Liver (tissue), 9 donors: Measurements from ENCODE around the gene CYP4X1. TPM values are rescaled to one million over a fixed set of nuclear protein-coding genes. Genes with fewer than 3 reads are reported as not detected.
A peak's percentile ranks its signal among the peaks of the same experiment; 100 is the strongest.

ENCODE experiments used
- DNase-seq: peaks from one replicate; pipeline ENCODE4 v3.0.0-alpha.2; 2017; ENCODE audit warnings: low spot score
- H3K27ac ChIP-seq, 2 donors: one replicate each; pipeline ENCODE4 v1.7.0; 2013; ENCODE audit warnings: inconsistent platforms in 2 of 2, low read length in 2 of 2, control low read depth in 1 of 2, low read depth in 1 of 2, mild to moderate bottlenecking in 1 of 2
- H3K27me3 ChIP-seq, 4 donors: one replicate each; pipeline versions ENCODE4 v1.6.1 to v1.7.0; 2013; ENCODE audit warnings: low read length in 3 of 4, inconsistent platforms in 1 of 4, mild to moderate bottlenecking in 1 of 4, moderate library complexity in 1 of 4; ENCODE audit not compliant: control insufficient read depth in 4 of 4, insufficient read depth in 4 of 4
- H3K36me3 ChIP-seq, 4 donors: one replicate each; pipeline versions ENCODE4 v1.6.1 to v1.7.0; 2013; ENCODE audit warnings: low read length in 3 of 4, mild to moderate bottlenecking in 3 of 4, low read depth in 1 of 4, moderate library complexity in 1 of 4; ENCODE audit not compliant: control insufficient read depth in 4 of 4, insufficient read depth in 3 of 4
- H3K4me1 ChIP-seq, 4 donors: one replicate each; pipeline versions ENCODE4 v1.6.1 to v1.7.0; 2013; ENCODE audit warnings: low read length in 3 of 4, mild to moderate bottlenecking in 3 of 4, moderate library complexity in 1 of 4; ENCODE audit not compliant: control insufficient read depth in 4 of 4, insufficient read depth in 4 of 4
- H3K4me3 ChIP-seq, 3 donors: one replicate each; pipeline versions ENCODE4 v1.6.1 to v1.7.0; 2013; ENCODE audit warnings: low read length in 3 of 3, control low read depth in 1 of 3, low read depth in 1 of 3, mild to moderate bottlenecking in 1 of 3
- H3K9ac ChIP-seq, 2 donors: one replicate each; pipeline ENCODE4 v1.7.0; 2013; ENCODE audit warnings: low read length in 2 of 2, mild to moderate bottlenecking in 2 of 2, moderate library complexity in 2 of 2, control low read depth in 1 of 2, low read depth in 1 of 2
- H3K9me3 ChIP-seq, 4 donors: one replicate each; pipeline versions ENCODE4 v1.6.1 to v1.7.0; 2013; ENCODE audit warnings: low read length in 3 of 4; ENCODE audit not compliant: control insufficient read depth in 4 of 4
- EGR1 ChIP-seq, 2 donors: IDR thresholded peaks; 2 replicates each; pipeline ENCODE4 v1.6.1; 2016 to 2018; ENCODE audit warnings: antibody characterized with exemption in 2 of 2, low read depth in 2 of 2
- FOXA1 ChIP-seq: IDR thresholded peaks from 2 replicates; pipeline ENCODE4 v1.6.1; 2016; ENCODE audit warnings: antibody characterized with exemption
- FOXA2 ChIP-seq: IDR thresholded peaks from 2 replicates; pipeline ENCODE4 v1.6.1; 2016; ENCODE audit warnings: antibody characterized with exemption
- GABPA ChIP-seq, 2 donors: IDR thresholded peaks in 1 of 2; conservative IDR thresholded peaks in 1 of 2; 2 replicates each; pipeline ENCODE4 v1.6.1; 2016; ENCODE audit warnings: antibody characterized with exemption in 2 of 2, mild to moderate bottlenecking in 1 of 2, moderate library complexity in 1 of 2
- HNF4A ChIP-seq, 2 donors: conservative IDR thresholded peaks; 2 replicates each; pipeline ENCODE4 v1.6.1; 2016; ENCODE audit warnings: antibody characterized with exemption in 2 of 2, mild to moderate bottlenecking in 2 of 2
- HNF4G ChIP-seq: IDR thresholded peaks from 2 replicates; pipeline ENCODE4 v1.6.1; 2016; ENCODE audit warnings: antibody characterized with exemption
- JUND ChIP-seq, 2 donors: IDR thresholded peaks; 2 replicates each; pipeline ENCODE4 v1.6.1; 2016; ENCODE audit warnings: antibody characterized with exemption in 2 of 2
- NR2F2 ChIP-seq: IDR thresholded peaks from 2 replicates; pipeline ENCODE4 v1.6.1; 2016; ENCODE audit warnings: antibody characterized with exemption
- RAD21 ChIP-seq, 2 donors: IDR thresholded peaks; 2 replicates each; pipeline ENCODE4 v1.6.1; 2016; ENCODE audit warnings: antibody characterized with exemption in 2 of 2, mild to moderate bottlenecking in 2 of 2
- RXRA ChIP-seq, 2 donors: IDR thresholded peaks; 2 replicates each; pipeline ENCODE4 v1.6.1; 2017 to 2018; ENCODE audit warnings: antibody characterized with exemption in 2 of 2, mild to moderate bottlenecking in 1 of 2
- SP1 ChIP-seq: IDR thresholded peaks from 2 replicates; pipeline ENCODE4 v1.6.1; 2018; ENCODE audit warnings: antibody characterized with exemption, mild to moderate bottlenecking
- TAF1 ChIP-seq: conservative IDR thresholded peaks from 2 replicates; pipeline ENCODE4 v1.6.1; 2016; ENCODE audit warnings: antibody characterized with exemption, mild to moderate bottlenecking
- YY1 ChIP-seq: IDR thresholded peaks from 2 replicates; pipeline ENCODE4 v1.6.1; 2016; ENCODE audit warnings: antibody characterized with exemption, mild to moderate bottlenecking
- WGBS: extraction: QIAGEN DNeasy Blood & Tissue Kit; methylation state at CpG from one replicate; pipeline ENCODE4 v1.1.7; 2013; 5-methylcytosine and 5-hydroxymethylcytosine counted together
- polyA plus RNA-seq, 2 donors: library from polyadenylated mRNA; stranded (reverse) in 1 of 2; unstranded in 1 of 2; fragments of 200-250 nt in 1 of 2; fragments of >200 nt in 1 of 2; fragmentation: Nextera tagmentation in 1 of 2; extraction: Ambion mirVana in 1 of 2; gene quantifications; one replicate each; pipeline versions ENCODE4 v1.2.1 to v1.2.3, GENCODE V29; 2013 to 2015
- total RNA-seq, 2 donors: library from RNA; depleted of rRNA; stranded (reverse); fragments of >200 nt; gene quantifications; one replicate each; pipeline ENCODE4 v1.2.3, GENCODE V29; 2014
- TF ChIP-seq, protein P1 (sequence below): IDR thresholded peaks from 2 replicates; pipeline ENCODE4 v1.6.1; 2016; ENCODE audit warnings: antibody characterized with exemption, mild to moderate bottlenecking
- TF ChIP-seq, protein P2 (sequence below): IDR thresholded peaks from 2 replicates; pipeline ENCODE4 v1.6.1; 2016; ENCODE audit warnings: antibody characterized with exemption
- TF ChIP-seq, protein P3 (sequence below): fragments of 150-350 bp; IDR thresholded peaks from 2 replicates; pipeline ENCODE4 v1.5.1; 2017; ENCODE audit warnings: improper control_type of control experiment, low read depth, low read length; ENCODE audit not compliant: missing input control
- TF ChIP-seq, protein P4 (sequence below): IDR thresholded peaks from 2 replicates; pipeline ENCODE4 v1.6.1; 2016; ENCODE audit warnings: antibody characterized with exemption
- TF ChIP-seq, protein P5 (sequence below): IDR thresholded peaks from 2 replicates; pipeline ENCODE4 v1.6.1; 2016; ENCODE audit warnings: antibody characterized with exemption
- donor health status: healthy.
- donor health status: healthy.
- donor health status: healthy.
- donor health status: healthy.
- donor health status: healthy.

The CYP4X1 gene
- total and polyA plus RNA-seq, 4 donors, result 0.56 to 4.9 (median 2.0) TPM

DNA sequence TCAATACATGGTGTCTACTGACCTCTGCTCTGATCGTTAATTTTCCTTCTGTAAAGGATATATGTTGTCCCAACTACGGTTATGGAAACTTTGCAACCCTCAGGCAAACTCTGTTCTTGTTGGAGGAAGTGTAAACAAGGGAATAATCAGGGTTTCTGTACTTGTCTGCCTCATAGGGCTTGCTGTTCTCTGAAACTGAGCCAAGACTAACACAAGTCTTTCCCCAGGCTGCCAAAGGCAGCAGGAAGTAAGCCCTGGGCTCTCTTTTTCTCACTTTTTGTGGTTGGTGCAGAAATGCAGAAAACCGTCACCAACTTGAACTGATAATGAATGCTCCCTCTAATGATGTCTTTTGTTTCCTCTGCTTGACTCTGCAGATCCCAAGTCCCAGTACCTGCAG, 7.6 kb downstream of the CYP4X1 start:
- Histone ChIP-seq H3K4me1 (peaks cover 0 to 6% (median 5%) of the 10 kb centered on the region in 4 donors), H3K9ac (no peak overlapping the region), H3K9me3 (no peaks in the 10 kb centered on the region), H3K27me3 (no peaks in the 10 kb centered on the region), H3K4me3 (no peak overlapping the region), H3K27ac (no peak overlapping the region), H3K36me3 (no peaks in the 10 kb centered on the region)
- no peak for DNase-seq
- WGBS, result 21% methylated on average over 3 of the region's 3 CpGs
- no peak for TF ChIP-seq HNF4A (conservative IDR thresholded peaks at IDR 0.05)
- TF ChIP-seq, protein P1, sequence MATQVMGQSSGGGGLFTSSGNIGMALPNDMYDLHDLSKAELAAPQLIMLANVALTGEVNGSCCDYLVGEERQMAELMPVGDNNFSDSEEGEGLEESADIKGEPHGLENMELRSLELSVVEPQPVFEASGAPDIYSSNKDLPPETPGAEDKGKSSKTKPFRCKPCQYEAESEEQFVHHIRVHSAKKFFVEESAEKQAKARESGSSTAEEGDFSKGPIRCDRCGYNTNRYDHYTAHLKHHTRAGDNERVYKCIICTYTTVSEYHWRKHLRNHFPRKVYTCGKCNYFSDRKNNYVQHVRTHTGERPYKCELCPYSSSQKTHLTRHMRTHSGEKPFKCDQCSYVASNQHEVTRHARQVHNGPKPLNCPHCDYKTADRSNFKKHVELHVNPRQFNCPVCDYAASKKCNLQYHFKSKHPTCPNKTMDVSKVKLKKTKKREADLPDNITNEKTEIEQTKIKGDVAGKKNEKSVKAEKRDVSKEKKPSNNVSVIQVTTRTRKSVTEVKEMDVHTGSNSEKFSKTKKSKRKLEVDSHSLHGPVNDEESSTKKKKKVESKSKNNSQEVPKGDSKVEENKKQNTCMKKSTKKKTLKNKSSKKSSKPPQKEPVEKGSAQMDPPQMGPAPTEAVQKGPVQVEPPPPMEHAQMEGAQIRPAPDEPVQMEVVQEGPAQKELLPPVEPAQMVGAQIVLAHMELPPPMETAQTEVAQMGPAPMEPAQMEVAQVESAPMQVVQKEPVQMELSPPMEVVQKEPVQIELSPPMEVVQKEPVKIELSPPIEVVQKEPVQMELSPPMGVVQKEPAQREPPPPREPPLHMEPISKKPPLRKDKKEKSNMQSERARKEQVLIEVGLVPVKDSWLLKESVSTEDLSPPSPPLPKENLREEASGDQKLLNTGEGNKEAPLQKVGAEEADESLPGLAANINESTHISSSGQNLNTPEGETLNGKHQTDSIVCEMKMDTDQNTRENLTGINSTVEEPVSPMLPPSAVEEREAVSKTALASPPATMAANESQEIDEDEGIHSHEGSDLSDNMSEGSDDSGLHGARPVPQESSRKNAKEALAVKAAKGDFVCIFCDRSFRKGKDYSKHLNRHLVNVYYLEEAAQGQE, result no peak
- no peak for TF ChIP-seq RAD21 (IDR thresholded peaks at IDR 0.05)
- no peak for TF ChIP-seq EGR1 (IDR thresholded peaks at IDR 0.05; ENCODE audit: low read depth in 2 of 2)
- TF ChIP-seq TAF1, result no peak
- no peak for TF ChIP-seq JUND (IDR thresholded peaks at IDR 0.05)
- peak; percentile 23 for TF ChIP-seq SP1
- TF ChIP-seq, protein P2, sequence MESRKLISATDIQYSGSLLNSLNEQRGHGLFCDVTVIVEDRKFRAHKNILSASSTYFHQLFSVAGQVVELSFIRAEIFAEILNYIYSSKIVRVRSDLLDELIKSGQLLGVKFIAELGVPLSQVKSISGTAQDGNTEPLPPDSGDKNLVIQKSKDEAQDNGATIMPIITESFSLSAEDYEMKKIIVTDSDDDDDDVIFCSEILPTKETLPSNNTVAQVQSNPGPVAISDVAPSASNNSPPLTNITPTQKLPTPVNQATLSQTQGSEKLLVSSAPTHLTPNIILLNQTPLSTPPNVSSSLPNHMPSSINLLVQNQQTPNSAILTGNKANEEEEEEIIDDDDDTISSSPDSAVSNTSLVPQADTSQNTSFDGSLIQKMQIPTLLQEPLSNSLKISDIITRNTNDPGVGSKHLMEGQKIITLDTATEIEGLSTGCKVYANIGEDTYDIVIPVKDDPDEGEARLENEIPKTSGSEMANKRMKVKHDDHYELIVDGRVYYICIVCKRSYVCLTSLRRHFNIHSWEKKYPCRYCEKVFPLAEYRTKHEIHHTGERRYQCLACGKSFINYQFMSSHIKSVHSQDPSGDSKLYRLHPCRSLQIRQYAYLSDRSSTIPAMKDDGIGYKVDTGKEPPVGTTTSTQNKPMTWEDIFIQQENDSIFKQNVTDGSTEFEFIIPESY, result no peak
- TF ChIP-seq HNF4G, result no peak
- peak; percentile 35 for TF ChIP-seq FOXA1
- TF ChIP-seq, protein P3, sequence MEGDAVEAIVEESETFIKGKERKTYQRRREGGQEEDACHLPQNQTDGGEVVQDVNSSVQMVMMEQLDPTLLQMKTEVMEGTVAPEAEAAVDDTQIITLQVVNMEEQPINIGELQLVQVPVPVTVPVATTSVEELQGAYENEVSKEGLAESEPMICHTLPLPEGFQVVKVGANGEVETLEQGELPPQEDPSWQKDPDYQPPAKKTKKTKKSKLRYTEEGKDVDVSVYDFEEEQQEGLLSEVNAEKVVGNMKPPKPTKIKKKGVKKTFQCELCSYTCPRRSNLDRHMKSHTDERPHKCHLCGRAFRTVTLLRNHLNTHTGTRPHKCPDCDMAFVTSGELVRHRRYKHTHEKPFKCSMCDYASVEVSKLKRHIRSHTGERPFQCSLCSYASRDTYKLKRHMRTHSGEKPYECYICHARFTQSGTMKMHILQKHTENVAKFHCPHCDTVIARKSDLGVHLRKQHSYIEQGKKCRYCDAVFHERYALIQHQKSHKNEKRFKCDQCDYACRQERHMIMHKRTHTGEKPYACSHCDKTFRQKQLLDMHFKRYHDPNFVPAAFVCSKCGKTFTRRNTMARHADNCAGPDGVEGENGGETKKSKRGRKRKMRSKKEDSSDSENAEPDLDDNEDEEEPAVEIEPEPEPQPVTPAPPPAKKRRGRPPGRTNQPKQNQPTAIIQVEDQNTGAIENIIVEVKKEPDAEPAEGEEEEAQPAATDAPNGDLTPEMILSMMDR, result no peak
- TF ChIP-seq, protein P4, sequence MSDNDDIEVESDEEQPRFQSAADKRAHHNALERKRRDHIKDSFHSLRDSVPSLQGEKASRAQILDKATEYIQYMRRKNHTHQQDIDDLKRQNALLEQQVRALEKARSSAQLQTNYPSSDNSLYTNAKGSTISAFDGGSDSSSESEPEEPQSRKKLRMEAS, result no peak
- TF ChIP-seq, protein P5, sequence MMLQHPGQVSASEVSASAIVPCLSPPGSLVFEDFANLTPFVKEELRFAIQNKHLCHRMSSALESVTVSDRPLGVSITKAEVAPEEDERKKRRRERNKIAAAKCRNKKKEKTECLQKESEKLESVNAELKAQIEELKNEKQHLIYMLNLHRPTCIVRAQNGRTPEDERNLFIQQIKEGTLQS, result no peak
- TF ChIP-seq FOXA2, result peak; percentile 71
- no peak for TF ChIP-seq NR2F2
- peak; percentile 22 to 24 for TF ChIP-seq RXRA (IDR thresholded peaks at IDR 0.05)
- TF ChIP-seq GABPA (IDR thresholded peaks at IDR 0.05 in 1 of 2, conservative IDR thresholded peaks at IDR 0.05 in 1 of 2), result no peak
- no peak for TF ChIP-seq YY1
